ENCODE results near the gene GRAMD1A. TPM values are rescaled to one million over a fixed set of nuclear protein-coding genes. Genes with fewer than 3 reads are reported as not detected.

Gene GRAMD1A
- polyA plus RNA-seq, 1 donor from 2014 or later, result 19.0 TPM

DNA sequence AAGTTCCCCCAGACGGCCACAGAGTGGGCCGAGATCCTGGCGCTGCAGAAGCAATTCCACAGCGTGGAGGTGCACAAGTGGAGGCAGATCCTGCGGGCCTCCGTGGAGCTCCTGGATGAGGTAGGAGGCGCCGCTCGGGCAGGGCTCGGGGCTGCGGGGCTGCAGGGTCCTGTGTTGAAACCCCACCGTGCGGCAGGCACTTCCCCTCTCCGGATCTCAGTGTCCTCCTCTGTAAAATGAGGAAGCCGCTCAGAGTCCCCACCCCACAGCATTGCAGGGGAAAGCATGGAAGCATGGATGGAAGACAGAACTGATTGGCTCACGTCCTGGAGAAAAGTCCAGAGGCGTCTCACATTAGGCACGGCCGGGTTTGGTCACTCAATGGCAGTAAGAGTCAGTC is 23.3 kb downstream of the GRAMD1A start:
- Histone ChIP-seq H4K20me1 (ENCODE audit: insufficient read depth) (no peaks in the 10 kb centered on the region), H3F3A (ENCODE audit: insufficient read depth, low read length, poor library complexity, severe bottlenecking) (no peaks in the 10 kb centered on the region), H3K9ac (ENCODE audit: low read length) (no peak overlapping the region), H3K9me3 (ENCODE audit: low read length) (no peaks in the 10 kb centered on the region), H3K79me2 (replicated peaks; ENCODE audit: insufficient read depth, low read length) (no peaks in the 10 kb centered on the region), H3K27ac (ENCODE audit: low read length) (no peak overlapping the region), H3K36me3 (ENCODE audit: insufficient read depth, low read length) (no peaks in the 10 kb centered on the region), H3K27me3 (ENCODE audit: insufficient read depth, low read depth, low read length) (no peaks in the 10 kb centered on the region), H3K4me3 (ENCODE audit: low read length) (no peak overlapping the region), H3K9me2 (ENCODE audit: insufficient read depth, low read length) (no peaks in the 10 kb centered on the region), H3K4me2 (ENCODE audit: low read length) (no peak overlapping the region), H2AFZ (ENCODE audit: low read depth, low read length) (no peak overlapping the region)
- no peak for TF ChIP-seq EZH2 (IDR thresholded peaks at IDR 0.05; ENCODE audit: borderline replicate concordance, insufficient read depth, low read length, poor library complexity, severe bottlenecking)
- TF ChIP-seq, protein P1, sequence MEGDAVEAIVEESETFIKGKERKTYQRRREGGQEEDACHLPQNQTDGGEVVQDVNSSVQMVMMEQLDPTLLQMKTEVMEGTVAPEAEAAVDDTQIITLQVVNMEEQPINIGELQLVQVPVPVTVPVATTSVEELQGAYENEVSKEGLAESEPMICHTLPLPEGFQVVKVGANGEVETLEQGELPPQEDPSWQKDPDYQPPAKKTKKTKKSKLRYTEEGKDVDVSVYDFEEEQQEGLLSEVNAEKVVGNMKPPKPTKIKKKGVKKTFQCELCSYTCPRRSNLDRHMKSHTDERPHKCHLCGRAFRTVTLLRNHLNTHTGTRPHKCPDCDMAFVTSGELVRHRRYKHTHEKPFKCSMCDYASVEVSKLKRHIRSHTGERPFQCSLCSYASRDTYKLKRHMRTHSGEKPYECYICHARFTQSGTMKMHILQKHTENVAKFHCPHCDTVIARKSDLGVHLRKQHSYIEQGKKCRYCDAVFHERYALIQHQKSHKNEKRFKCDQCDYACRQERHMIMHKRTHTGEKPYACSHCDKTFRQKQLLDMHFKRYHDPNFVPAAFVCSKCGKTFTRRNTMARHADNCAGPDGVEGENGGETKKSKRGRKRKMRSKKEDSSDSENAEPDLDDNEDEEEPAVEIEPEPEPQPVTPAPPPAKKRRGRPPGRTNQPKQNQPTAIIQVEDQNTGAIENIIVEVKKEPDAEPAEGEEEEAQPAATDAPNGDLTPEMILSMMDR (IDR thresholded peaks at IDR 0.05; ENCODE audit: poor library complexity, severe bottlenecking), result no peak
- no peak for TF ChIP-seq SMC3 (conservative IDR thresholded peaks at IDR 0.05; ENCODE audit: poor library complexity)
- TF ChIP-seq TAF1 (IDR thresholded peaks at IDR 0.05; ENCODE audit: low read depth), result no peak
- no peak for TF ChIP-seq POLR2AphosphoS5 (IDR thresholded peaks at IDR 0.05)
- TF ChIP-seq, protein P2, sequence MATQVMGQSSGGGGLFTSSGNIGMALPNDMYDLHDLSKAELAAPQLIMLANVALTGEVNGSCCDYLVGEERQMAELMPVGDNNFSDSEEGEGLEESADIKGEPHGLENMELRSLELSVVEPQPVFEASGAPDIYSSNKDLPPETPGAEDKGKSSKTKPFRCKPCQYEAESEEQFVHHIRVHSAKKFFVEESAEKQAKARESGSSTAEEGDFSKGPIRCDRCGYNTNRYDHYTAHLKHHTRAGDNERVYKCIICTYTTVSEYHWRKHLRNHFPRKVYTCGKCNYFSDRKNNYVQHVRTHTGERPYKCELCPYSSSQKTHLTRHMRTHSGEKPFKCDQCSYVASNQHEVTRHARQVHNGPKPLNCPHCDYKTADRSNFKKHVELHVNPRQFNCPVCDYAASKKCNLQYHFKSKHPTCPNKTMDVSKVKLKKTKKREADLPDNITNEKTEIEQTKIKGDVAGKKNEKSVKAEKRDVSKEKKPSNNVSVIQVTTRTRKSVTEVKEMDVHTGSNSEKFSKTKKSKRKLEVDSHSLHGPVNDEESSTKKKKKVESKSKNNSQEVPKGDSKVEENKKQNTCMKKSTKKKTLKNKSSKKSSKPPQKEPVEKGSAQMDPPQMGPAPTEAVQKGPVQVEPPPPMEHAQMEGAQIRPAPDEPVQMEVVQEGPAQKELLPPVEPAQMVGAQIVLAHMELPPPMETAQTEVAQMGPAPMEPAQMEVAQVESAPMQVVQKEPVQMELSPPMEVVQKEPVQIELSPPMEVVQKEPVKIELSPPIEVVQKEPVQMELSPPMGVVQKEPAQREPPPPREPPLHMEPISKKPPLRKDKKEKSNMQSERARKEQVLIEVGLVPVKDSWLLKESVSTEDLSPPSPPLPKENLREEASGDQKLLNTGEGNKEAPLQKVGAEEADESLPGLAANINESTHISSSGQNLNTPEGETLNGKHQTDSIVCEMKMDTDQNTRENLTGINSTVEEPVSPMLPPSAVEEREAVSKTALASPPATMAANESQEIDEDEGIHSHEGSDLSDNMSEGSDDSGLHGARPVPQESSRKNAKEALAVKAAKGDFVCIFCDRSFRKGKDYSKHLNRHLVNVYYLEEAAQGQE (IDR thresholded peaks at IDR 0.05; ENCODE audit: borderline replicate concordance), result no peak
- no peak for TF ChIP-seq RAD21 (conservative IDR thresholded peaks at IDR 0.05)
- TF ChIP-seq MXI1 (conservative IDR thresholded peaks at IDR 0.05; ENCODE audit: poor library complexity, severe bottlenecking), result no peak
- TF ChIP-seq EP300 (conservative IDR thresholded peaks at IDR 0.05; ENCODE audit: poor library complexity, severe bottlenecking), result no peak

DNA sequence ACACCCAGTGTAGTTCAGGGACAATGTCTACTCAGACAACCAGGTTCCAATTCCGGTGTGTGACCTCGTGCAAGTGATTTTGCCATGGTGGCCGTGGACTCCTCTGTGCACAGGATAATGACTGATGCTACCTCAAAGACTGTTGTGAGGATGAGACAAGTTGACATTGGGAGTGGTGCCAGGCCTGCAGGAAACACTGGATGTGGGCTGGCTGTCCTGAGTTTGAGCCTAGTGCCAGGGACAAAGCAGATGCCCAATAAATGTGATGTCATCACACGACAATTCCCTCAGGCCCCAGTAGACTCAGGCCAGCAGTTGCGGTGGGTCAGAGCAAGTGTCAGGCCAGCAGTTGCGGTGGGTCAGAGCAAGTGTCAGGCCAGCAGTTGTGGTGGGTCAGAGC is 24.0 kb downstream of the GRAMD1A start:
- no peak overlapping the region for H3K27ac ChIP-seq (ENCODE audit: low read length)
- H3K9ac ChIP-seq (ENCODE audit: low read length), result no peak overlapping the region
- TF ChIP-seq, protein P1 (IDR thresholded peaks at IDR 0.05; ENCODE audit: poor library complexity, severe bottlenecking), result no peak
- TF ChIP-seq, protein P2 (IDR thresholded peaks at IDR 0.05; ENCODE audit: borderline replicate concordance), result no peak
- TF ChIP-seq POLR2AphosphoS5 (IDR thresholded peaks at IDR 0.05) (no peak), SMC3 (conservative IDR thresholded peaks at IDR 0.05; ENCODE audit: poor library complexity) (no peak), EP300 (conservative IDR thresholded peaks at IDR 0.05; ENCODE audit: poor library complexity, severe bottlenecking) (no peak), MXI1 (conservative IDR thresholded peaks at IDR 0.05; ENCODE audit: poor library complexity, severe bottlenecking) (no peak), TAF1 (IDR thresholded peaks at IDR 0.05; ENCODE audit: low read depth) (no peak), RAD21 (conservative IDR thresholded peaks at IDR 0.05) (no peak), EZH2 (IDR thresholded peaks at IDR 0.05; ENCODE audit: borderline replicate concordance, insufficient read depth, low read length, poor library complexity, severe bottlenecking) (no peak)
- H3K36me3 ChIP-seq (ENCODE audit: insufficient read depth, low read length), result no peaks in the 10 kb centered on the region
- no peaks in the 10 kb centered on the region for H3K9me3 ChIP-seq (ENCODE audit: low read length)
- H3K27me3 ChIP-seq (ENCODE audit: insufficient read depth, low read depth, low read length), result no peaks in the 10 kb centered on the region
- no peaks in the 10 kb centered on the region for H3K79me2 ChIP-seq (replicated peaks; ENCODE audit: insufficient read depth, low read length)
- no peaks in the 10 kb centered on the region for H3F3A ChIP-seq (ENCODE audit: insufficient read depth, low read length, poor library complexity, severe bottlenecking)
- no peak overlapping the region for H3K4me3 ChIP-seq (ENCODE audit: low read length)
- H3K4me2 ChIP-seq (ENCODE audit: low read length), result no peak overlapping the region
- no peaks in the 10 kb centered on the region for H3K9me2 ChIP-seq (ENCODE audit: insufficient read depth, low read length)
- H2AFZ ChIP-seq (ENCODE audit: low read depth, low read length), result no peak overlapping the region
- no peaks in the 10 kb centered on the region for H4K20me1 ChIP-seq (ENCODE audit: insufficient read depth)

All from neural cell (in vitro differentiated cells).